GM23338 (cell line): ENCODE measurements around the gene CLDN24. TPM values are rescaled to one million over a fixed set of nuclear protein-coding genes. Genes with fewer than 3 reads are reported as not detected.

Experiments used
- ATAC-seq: fragments of 200-7000 bp; cut with Tn5 transposase; 3 replicates; pipeline ENCODE4 v1.9.1; 2020
- DNase-seq: peaks from one replicate; pipeline ENCODE4 v3.0.0-alpha.2; 2015; ENCODE audit warnings: low spot score
- H2AFZ ChIP-seq: fragments of 200-600 bp; sonication (generic); 2 replicates; pipeline ENCODE4 v1.8.0; 2016; ENCODE audit warnings: antibody characterized with exemption, mild to moderate bottlenecking, moderate library complexity
- H3F3A ChIP-seq: fragments of 200-600 bp; sonication (generic); replicated peaks from 2 replicates; pipeline ENCODE4 v1.8.0; 2017; ENCODE audit warnings: antibody characterized with exemption, mixed run types, low read depth
- H3K27ac ChIP-seq: fragments of 200-600 bp; sonication (generic); 2 replicates; pipeline ENCODE4 v1.6.1; 2016; ENCODE audit warnings: low read depth
- H3K27me3 ChIP-seq: fragments of 200-600 bp; sonication (generic); 2 replicates; pipeline ENCODE4 v1.8.0; 2016; ENCODE audit warnings: mild to moderate bottlenecking, mixed run types, moderate library complexity; ENCODE audit not compliant: insufficient read depth
- H3K36me3 ChIP-seq: fragments of 200-600 bp; sonication (generic); 2 replicates; pipeline ENCODE4 v1.8.0; 2016; ENCODE audit warnings: mild to moderate bottlenecking; ENCODE audit not compliant: insufficient read depth
- H3K4me1 ChIP-seq: fragments of 200-600 bp; sonication (generic); 2 replicates; pipeline ENCODE4 v1.8.0; 2016; ENCODE audit warnings: mild to moderate bottlenecking, moderate library complexity; ENCODE audit not compliant: insufficient read depth
- H3K4me2 ChIP-seq: fragments of 200-600 bp; sonication (generic); 2 replicates; pipeline ENCODE4 v1.7.1; 2017; ENCODE audit warnings: mixed run types
- H3K4me3 ChIP-seq: fragments of 200-600 bp; sonication (generic); 2 replicates; pipeline ENCODE4 v1.6.1; 2016; ENCODE audit warnings: mixed run types
- H3K79me2 ChIP-seq: fragments of 200-600 bp; sonication (generic); replicated peaks from 2 replicates; pipeline ENCODE4 v1.8.0; 2017; ENCODE audit warnings: mild to moderate bottlenecking; ENCODE audit not compliant: insufficient read depth
- H3K9me2 ChIP-seq: fragments of 200-600 bp; sonication (generic); 2 replicates; pipeline ENCODE4 v1.8.0; 2017; ENCODE audit not compliant: insufficient read depth
- H4K20me1 ChIP-seq: fragments of 200-600 bp; sonication (generic); replicated peaks from 2 replicates; pipeline ENCODE4 v1.8.0; 2017; ENCODE audit warnings: mild to moderate bottlenecking; ENCODE audit not compliant: insufficient read depth
- H3K27ac Mint-ChIP-seq: 2 replicates; pipeline ENCODE4 v1.8.0; 2020; ENCODE audit warnings: inconsistent platforms, mild to moderate bottlenecking, moderate library complexity, mixed read lengths
- H3K27me3 Mint-ChIP-seq: 3 replicates; pipeline ENCODE4 v1.8.0; 2022; ENCODE audit warnings: low read depth, mild to moderate bottlenecking, moderate library complexity, mixed read lengths, inconsistent platforms; ENCODE audit not compliant: insufficient read depth, poor library complexity
- H3K36me3 Mint-ChIP-seq: 3 replicates; pipeline ENCODE4 v1.8.0; 2021; ENCODE audit warnings: low read depth, mild to moderate bottlenecking, inconsistent platforms, moderate library complexity, mixed read lengths
- H3K4me1 Mint-ChIP-seq: 3 replicates; pipeline ENCODE4 v1.8.0; 2020; ENCODE audit warnings: mild to moderate bottlenecking, inconsistent platforms, mixed read lengths
- H3K4me3 Mint-ChIP-seq: 3 replicates; pipeline ENCODE4 v1.8.0; 2021; ENCODE audit warnings: moderate library complexity, mild to moderate bottlenecking, inconsistent platforms, mixed read lengths
- H3K9me3 Mint-ChIP-seq: 3 replicates; pipeline ENCODE4 v1.8.0; 2020; ENCODE audit warnings: moderate library complexity, mild to moderate bottlenecking, inconsistent platforms, mixed read lengths
- EZH2phosphoT487 ChIP-seq: fragments of 200-600 bp; sonication (generic); IDR thresholded peaks from one replicate; pipeline ENCODE4 v1.8.1; 2018; ENCODE audit warnings: antibody characterized with exemption; ENCODE audit not compliant: unreplicated experiment
- NANOG ChIP-seq: IDR thresholded peaks from 2 replicates; pipeline ENCODE4 v1.6.1; 2016; ENCODE audit warnings: antibody characterized with exemption, borderline replicate concordance
- POLR2AphosphoS5 ChIP-seq: IDR thresholded peaks from 2 replicates; pipeline ENCODE4 v1.6.1; 2016; ENCODE audit warnings: antibody characterized with exemption, low read depth
- ZNF114 ChIP-seq: fragments of 250-450 bp; sonication (Bioruptor Pico); IDR thresholded peaks from 2 replicates; pipeline ENCODE4 v1.5.0; 2020; ENCODE audit warnings: mild to moderate bottlenecking, moderate library complexity
- ZNF331 ChIP-seq: fragments of 250-450 bp; sonication (Bioruptor Pico); IDR thresholded peaks from 2 replicates; pipeline ENCODE4 v1.5.0; 2020; ENCODE audit warnings: low read depth, mild to moderate bottlenecking, moderate library complexity
- ZNF462 ChIP-seq: fragments of 250-450 bp; sonication (Bioruptor Pico); IDR thresholded peaks from 2 replicates; pipeline ENCODE4 v1.5.0; 2020; ENCODE audit warnings: mild to moderate bottlenecking, moderate library complexity
- polyA plus RNA-seq: library from polyadenylated mRNA; unstranded; fragments of >200 nt; fragmentation: Nextera tagmentation; extraction: Ambion mirVana; gene quantifications from 2 replicates; pipeline ENCODE4 v1.2.1, GENCODE V29; 2016
- total RNA-seq: library from RNA; depleted of rRNA; stranded (reverse); fragments of >200 nt; shearing (Covaris generic); gene quantifications from 2 replicates; pipeline ENCODE4 v1.2.3, GENCODE V29; 2014
- TF ChIP-seq, protein P1 (sequence below): IDR thresholded peaks from one replicate; pipeline ENCODE4 v1.6.1; 2018; ENCODE audit warnings: antibody characterized with exemption; ENCODE audit not compliant: unreplicated experiment

CLDN24 gene
- total and polyA plus RNA-seq, 2 experiments from 2014 or later, result not detected

DNA sequence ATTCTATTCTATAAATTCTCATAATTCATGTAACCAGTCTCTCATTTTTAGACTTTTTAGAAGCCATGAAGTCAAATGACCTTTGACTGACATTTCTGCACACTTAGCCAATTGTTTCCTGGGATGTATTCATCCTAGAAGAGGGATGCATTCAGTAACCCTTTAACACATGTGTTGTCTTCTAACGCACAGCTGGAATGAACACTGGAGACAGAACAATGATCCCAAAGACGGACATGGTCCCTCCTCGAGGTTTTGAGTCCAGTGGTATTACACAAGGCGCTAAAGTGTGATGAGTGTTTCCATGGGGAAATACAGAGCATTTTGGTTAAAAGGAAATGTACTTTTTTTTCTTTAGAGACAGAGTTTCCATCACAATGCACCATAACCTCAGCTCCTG, 39.8 kb upstream of the CLDN24 start (continued):
- no peak for TF ChIP-seq ZNF462 (CRISPR knock-in tag)
- TF ChIP-seq EZH2phosphoT487, result no peak
- TF ChIP-seq, protein P1, sequence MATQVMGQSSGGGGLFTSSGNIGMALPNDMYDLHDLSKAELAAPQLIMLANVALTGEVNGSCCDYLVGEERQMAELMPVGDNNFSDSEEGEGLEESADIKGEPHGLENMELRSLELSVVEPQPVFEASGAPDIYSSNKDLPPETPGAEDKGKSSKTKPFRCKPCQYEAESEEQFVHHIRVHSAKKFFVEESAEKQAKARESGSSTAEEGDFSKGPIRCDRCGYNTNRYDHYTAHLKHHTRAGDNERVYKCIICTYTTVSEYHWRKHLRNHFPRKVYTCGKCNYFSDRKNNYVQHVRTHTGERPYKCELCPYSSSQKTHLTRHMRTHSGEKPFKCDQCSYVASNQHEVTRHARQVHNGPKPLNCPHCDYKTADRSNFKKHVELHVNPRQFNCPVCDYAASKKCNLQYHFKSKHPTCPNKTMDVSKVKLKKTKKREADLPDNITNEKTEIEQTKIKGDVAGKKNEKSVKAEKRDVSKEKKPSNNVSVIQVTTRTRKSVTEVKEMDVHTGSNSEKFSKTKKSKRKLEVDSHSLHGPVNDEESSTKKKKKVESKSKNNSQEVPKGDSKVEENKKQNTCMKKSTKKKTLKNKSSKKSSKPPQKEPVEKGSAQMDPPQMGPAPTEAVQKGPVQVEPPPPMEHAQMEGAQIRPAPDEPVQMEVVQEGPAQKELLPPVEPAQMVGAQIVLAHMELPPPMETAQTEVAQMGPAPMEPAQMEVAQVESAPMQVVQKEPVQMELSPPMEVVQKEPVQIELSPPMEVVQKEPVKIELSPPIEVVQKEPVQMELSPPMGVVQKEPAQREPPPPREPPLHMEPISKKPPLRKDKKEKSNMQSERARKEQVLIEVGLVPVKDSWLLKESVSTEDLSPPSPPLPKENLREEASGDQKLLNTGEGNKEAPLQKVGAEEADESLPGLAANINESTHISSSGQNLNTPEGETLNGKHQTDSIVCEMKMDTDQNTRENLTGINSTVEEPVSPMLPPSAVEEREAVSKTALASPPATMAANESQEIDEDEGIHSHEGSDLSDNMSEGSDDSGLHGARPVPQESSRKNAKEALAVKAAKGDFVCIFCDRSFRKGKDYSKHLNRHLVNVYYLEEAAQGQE, result no peak
- no peak for TF ChIP-seq NANOG

GRCh38 chr4:183360161-183360919, 38.1 kb upstream of the CLDN24 start:
- no peaks in the 10 kb centered on the region for H3K79me2 ChIP-seq
- ATAC-seq (no peak), DNase-seq (no peak)
- H3K4me1 Mint-ChIP-seq, result peaks cover 14% of the 10 kb centered on the region
- no peak overlapping the region for H3K4me2 ChIP-seq
- H3K27me3 Mint-ChIP-seq, result peaks cover 2% of the 10 kb centered on the region
- H3K4me3 Mint-ChIP-seq, result no peak overlapping the region
- no peak overlapping the region for H2AFZ ChIP-seq
- H3K36me3 ChIP-seq, result no peaks in the 10 kb centered on the region
- TF ChIP-seq POLR2AphosphoS5, result no peak
- no peak for TF ChIP-seq ZNF114 (CRISPR knock-in tag)
- TF ChIP-seq, protein P1, result no peak
- no peak for TF ChIP-seq ZNF331 (CRISPR knock-in tag)
- no peaks in the 10 kb centered on the region for H4K20me1 ChIP-seq
- no peaks in the 10 kb centered on the region for H3F3A ChIP-seq
- H3K9me3 Mint-ChIP-seq, result no peaks in the 10 kb centered on the region; the same call in none of the 3 replicates
- H3K4me3 ChIP-seq, result no peak overlapping the region
- no peaks in the 10 kb centered on the region for H3K4me1 ChIP-seq
- H3K36me3 Mint-ChIP-seq, result no peaks in the 10 kb centered on the region
- no peaks in the 10 kb centered on the region for H3K27me3 ChIP-seq
- no peak overlapping the region for H3K27ac ChIP-seq
- no peak overlapping the region; the same call in 1 of the 2 replicates for H3K27ac Mint-ChIP-seq
- H3K9me2 ChIP-seq, result 0 out of 2 replicates have a peak, but pooled peaks cover 4% of the 10 kb centered on the region
